ENCODE results near the gene VSTM4.

The VSTM4 gene

DNA sequence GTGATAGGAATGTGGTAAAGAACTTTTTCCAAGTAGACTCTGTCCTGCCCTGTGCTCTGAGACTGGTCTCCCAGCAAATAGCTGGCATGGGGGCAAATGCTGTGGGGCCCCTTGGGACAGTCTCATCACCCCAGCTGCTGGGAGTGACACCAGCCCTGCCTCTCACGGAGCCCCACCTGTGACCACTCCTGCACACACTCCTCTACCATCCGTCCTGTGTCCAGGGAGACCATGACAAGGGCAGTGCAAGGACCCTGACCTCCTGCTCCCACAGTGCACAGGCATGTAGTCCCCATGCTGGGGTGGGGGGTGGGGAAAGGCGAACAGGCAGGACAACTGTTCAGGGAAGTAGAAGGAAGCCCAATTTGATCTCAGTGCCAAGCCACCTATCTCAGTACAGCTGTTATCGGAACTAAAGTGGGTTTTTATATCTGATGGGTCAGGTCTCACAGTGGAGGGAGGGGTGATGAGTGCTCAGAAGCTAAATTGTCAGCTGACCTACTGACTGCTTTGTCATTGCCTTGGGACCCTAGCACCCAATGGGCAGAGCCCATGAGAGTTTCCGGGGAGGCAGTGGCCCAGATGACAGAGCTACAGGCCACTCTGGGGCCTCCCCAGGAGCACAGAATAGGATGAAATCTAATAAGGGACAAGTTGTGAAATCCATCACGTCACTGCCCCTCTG lies 24.5 kb downstream of the VSTM4 start:
- no peak for DNase-seq

DNA sequence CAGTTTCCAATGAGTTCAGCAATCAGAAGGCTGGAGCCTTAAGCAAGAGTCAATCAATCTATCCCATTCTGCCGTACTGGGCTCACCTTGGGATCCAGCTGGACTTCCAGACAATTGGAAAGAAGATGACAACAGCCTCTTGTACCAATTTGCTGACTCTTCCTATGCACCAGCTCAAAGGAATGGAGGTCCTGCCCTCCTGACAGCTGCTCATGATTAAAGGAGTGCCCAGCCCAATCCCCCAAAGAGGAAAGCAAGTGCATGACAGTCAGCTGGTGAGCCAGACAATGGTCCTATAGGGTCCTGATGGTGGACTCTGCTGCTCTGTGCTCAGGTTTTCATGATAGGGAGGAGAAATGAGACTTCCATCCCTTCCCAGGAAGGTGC lies 25.1 kb downstream of the VSTM4 start:
- DNase-seq = no peak

DNA sequence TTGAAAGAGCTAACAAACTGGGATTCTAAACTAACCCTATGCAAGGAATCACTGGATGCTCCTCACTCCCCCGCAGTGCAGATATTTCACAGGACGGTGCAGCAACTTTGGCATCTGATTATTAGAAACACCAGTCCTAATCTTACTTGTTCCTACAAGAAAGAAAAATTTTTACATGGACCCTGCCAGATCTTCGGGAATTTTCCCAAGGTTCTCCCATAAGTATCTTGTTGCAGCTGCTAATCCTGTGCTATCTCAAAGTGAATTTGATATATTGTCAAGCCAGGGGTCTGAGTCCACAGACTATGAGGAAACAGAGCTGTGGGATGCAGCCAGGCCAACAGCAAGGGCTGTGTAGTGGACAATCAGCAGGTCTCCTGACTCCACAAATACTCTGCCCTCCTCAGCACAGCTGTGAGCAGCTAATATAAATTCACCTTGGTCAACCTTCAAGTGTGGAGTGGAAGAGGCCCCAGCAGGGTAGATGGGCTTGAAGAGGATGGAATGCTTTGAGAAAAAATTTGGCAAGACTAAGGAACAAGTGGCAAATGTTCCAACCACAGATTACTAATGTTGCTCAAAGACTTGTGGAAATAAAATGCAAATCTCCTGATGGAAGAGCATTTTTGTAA lies 25.6 kb downstream of the VSTM4 start:
- DNase-seq = no peak

DNA sequence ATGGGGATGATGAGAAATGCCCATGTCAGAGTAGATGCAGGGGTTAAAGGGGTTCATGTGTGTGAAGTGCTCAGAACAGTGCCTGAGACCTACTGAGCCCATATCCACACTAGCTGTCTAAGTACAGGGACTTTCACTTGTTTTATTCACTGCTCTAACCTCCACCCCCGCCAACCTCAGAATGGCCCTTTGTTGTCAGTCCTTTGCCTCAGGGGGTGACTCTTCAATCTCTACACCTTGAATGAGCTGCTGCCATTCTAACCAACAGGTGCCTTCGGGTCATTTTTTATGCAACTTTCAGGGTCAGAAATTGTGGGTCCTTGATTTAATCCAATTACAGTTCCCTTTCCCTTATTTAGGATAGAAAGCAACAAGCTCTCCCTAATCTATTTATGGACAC lies 26.2 kb downstream of the VSTM4 start:
- no peak for DNase-seq

DNA sequence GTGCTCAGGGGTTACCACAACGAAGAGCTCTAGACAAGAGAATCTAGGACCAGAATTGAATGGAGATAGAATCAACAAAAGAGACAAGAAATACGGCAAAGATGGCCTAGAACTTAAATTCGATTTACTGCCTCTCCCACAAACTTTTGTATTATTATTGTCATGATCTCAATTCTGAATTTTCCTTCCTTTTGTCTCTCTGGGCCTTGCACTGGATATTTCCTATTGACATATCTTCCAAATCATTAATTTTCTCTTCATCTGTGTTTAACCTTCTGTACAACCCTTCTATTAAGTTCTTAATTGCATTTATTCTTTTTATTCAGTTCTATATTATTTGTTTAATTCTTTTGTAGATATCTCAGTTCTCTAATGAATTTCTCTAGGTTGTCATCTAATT lies 28.4 kb downstream of the VSTM4 start:
- DNase-seq = no peak

DNA sequence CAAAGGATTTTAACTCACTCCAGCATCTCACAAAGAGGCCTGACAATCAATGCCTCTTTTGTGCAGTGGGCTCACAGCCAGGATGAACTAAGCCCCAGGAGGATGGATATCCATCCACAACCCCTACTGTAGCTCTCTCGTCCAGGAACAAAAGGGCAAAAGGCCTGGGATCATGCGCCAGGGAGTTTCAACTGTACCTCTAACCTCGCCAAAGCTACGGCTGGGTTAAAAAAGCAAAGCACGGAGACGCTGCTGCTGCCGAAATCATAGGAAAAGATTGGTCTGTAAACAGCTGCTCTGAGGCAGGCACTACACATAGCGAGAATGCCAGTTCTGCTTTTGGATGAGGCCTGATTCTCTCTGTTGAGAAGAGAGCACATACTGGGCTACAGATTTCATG lies 32.1 kb downstream of the VSTM4 start:
- DNase-seq = no peak

DNA sequence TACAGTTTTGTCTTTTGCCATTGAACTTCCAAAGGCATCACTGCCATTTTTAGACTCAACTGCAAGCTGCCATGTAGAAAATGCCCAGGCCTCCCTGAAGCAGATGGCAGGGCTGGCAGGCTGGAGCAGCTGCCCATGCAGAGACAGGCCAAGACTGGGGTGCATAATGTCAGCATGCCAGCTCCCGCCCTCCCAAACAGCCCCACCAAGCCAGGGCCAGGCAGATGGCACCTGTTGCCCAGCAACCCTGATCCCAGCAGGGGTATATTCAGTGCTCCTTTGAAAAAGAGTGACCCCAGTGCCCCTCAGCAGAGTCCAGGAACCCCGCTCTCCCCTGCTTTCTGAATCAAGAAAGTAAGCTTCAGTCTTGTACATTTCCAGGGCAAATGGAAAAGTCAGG lies 32.6 kb downstream of the VSTM4 start:
- no peak for DNase-seq

DNA sequence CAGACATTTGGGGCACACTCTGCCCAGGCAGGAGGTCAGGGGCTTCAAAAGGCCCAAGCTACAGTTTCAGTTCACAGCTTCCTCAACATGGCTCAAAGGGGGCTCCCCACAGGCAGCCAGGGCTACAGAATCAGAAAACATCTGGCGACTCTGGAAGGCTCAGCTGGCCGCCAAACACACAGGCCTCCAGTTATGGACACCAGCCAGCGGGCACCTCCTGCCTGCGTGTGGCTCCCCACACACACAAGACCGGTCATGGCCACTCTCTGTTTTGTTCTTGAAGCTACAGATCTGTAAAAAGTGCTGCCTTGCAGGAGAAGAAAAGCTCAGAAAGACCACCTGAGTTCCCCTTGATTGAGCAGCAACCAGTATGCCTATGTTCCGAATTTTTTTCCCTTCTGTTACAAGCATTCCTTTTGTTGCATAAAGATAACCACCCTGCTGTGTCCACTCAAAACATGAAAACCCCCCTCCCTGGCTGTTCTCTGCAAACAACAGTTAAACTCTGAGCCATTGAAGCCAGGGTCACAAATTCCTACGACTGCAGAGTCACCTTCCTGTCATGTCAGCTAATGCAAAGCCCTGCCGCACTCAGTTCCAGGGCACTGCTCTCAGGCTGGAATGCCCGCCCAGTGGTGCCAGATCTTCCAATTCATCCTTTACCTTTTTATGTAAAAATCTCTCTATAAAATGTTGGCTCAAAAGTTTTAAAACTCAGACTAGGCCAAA lies 33.6 kb downstream of the VSTM4 start:
- no peak for DNase-seq

DNA sequence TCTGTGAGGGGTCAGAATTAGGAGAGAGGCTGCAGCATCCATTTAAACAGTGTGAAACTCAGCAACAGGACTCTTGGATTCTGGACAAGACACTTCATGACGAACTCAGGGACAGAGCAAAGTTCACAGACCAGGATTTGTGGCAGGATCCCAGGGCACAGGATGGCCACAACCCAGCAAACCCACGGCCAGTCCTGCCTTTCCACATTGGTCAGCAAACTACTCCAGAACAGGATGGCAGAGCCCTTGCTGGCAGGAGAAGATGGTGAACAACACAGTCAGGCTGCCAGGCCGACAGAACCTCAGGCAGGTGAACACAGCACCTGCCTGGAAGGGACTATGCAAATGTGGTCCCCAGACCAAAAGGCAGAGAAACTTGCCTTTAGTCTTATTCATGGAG lies 34.4 kb downstream of the VSTM4 start:
- no peak for DNase-seq

DNA sequence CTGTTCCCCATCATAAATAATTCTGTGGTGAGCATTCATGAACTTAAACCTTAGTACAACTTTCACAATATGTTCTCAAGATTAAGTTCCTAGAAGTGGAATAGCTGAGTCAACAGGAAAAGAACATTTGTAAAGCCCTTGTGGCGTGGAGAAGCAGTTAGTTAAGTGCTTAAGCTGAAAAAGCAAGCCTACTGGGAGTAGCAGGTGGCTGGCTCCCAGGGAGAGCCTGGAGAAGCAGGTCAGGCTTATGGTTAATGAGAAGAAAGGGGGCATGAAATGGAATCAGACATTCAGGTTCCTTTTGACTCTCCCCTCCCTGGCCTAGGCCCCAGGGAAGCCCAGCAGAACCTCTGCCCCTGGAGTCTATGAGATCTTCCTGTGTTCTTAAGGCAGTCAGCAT lies 35.3 kb downstream of the VSTM4 start:
- DNase-seq = no peak

DNA sequence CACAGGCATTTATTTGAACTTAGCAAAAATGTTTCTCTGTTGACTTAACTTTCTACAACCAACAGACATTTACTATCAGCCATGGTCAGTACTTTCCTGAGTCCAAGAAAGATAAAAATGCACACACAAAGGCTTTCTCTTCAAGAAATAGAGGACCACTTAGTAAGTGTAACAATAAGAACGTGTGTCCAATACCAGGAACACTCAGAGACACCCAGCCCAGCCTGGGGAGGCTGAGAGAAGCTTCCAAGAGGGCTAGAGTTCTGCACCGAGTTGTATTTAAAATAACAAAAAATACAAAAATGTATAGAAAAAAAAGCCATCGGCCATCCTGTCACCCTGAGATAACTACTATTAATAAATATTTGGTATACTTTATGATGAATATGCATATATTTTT lies 35.8 kb downstream of the VSTM4 start:
- DNase-seq = no peak

DNA sequence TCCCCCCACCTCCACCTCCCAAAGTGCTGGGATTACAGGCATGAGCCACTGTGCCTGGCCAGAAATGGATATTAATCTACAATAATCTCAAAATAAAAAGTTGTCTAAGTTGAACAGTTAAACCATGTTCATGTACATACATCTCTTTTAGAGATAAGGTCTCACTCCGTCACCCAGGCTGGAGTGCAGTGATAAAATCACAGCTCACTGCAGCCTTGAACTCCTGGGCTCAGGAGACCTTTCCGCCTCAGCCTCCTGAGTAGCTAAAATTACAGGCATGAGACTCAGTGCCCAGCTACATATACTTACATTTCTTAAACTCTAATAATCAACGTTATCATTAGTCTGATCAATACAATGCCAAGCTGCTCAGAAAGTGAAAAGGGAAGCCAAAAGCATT lies 36.2 kb downstream of the VSTM4 start:
- DNase-seq = no peak

DNA sequence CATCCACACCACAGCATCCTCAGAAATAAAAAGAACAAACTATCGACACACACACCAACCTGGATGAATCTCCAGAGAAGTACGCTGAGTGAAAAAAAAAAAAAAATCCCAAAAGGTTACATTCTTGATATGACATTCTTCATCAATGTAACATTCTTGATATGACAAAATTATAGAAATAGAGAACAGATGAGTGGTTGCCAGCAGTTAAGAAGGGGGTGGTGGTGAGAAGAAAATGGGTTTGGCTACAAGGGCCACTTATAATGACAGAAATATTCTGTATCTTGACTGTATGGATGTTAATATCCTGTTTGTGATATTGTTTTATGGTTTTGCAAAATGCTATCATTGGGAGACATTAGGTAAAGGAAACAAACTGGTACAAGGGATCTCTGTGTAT lies 36.9 kb downstream of the VSTM4 start:
- DNase-seq = no peak

DNA sequence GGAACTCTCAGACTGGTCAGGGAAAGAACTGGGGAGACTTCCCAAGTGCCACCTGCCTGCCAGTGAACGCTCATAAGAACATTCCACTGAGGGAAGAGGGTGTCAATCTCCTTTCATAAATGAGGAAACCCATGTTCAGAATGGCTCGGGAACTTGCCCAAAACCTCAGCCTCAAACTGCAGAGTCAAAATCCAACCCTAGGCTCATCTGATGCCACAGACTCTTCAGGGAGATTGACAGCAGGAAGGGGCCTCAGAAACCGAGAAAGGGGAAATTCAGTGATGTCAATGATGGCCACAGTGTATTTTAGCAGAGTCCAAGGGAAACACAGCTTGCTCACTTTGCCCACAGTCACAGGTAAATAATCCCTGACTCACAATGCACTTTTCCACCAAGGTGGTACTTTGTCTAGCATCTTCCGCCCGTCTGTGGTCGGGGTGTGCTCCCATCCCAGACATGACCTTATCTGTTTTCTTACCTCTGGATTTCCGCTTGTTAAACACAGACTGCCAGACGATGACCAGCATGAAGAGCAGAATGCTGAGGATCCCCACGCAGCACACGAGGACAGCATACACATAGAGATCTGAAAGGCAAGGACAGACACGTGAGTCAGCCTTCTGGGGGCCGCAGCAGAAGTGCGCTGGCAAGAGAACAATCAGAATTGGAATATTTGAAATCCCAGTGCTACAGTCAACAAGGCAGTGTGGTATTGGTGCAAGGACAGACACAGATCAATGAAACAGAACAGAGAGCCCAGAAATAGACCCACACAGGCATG lies 38.4 kb downstream of the VSTM4 start:
- DNase-seq = no peak

DNA sequence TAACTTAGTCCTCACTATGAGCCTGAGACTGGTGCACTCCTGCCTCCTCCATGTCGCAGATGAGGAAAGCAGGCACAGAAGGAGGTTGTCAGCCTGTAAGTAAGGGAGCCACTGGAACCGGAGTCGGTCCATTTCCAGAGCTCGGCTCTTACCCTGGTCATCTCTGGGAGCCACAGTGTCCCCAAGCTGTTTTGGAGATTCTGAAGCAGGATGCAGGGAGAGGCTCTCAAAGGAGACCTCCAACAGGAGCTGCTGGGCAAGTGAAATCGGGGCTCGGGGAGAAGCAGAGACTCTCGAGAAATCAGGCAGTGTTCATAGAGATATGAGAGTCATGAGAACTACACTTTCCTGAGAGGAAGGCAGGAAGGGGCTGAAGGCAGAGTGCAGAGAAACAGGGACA lies 39.0 kb downstream of the VSTM4 start:
- DNase-seq = no peak

DNA sequence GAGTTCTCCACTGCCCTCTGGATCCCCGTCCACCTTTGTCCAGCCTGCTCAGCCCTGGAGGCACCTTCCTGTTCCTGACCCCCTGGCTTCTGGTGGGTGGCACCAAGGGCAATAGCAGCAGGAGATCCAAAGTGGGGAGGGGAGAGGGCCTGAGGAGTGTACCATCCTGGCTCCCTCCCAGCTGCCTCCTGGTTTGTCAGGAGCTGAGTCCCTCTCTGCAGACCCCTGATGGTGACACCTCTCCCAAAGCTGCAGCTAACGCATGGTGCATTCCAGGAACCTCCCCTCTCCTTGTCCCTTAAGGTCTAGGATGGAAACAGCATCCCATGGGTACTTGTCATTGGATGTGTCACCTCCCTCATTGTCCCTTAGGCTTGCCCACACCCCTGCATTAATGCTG lies 39.6 kb downstream of the VSTM4 start:
- DNase-seq = no peak

DNA sequence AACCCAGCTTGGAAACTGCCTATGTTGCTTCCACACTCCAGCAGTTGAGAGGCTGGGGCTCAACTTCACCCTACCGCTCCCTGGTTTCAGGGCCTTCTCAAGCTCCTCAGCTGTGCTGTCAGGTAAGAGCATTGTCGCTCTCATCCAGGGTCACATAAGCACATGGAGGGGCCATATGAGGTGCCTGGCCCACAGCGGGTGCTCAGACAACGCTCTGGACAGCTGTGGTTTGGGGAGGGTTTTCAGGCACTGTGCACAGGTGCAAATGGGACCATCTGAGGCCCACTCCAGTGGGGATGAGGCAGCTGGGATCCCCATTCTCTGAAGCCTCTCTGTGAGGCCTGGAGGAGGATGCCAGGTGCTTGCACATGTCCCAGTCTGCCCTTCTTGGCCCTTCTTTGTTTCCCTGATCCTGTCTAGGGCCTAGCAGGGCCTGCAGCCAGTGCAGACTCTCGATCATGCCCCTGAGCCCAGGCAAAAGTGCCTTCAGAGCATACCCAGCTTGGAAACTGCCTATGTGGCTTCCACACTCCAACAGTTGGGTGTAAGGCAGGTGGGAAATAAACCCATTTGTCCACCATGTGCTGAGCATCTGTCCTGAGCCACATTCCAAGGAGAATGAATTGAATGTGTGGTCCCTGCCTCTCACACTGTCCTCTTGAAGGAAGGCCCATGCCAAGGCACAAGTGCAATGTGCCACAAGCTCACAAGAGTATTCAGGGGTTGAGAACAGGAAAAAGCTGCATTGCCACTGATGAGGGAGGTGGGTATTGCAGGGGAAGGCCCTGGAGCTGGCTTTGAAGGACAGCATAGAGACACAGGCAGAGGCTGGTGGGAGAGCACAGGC lies 40.3 kb downstream of the VSTM4 start:
- no peak for DNase-seq

DNA sequence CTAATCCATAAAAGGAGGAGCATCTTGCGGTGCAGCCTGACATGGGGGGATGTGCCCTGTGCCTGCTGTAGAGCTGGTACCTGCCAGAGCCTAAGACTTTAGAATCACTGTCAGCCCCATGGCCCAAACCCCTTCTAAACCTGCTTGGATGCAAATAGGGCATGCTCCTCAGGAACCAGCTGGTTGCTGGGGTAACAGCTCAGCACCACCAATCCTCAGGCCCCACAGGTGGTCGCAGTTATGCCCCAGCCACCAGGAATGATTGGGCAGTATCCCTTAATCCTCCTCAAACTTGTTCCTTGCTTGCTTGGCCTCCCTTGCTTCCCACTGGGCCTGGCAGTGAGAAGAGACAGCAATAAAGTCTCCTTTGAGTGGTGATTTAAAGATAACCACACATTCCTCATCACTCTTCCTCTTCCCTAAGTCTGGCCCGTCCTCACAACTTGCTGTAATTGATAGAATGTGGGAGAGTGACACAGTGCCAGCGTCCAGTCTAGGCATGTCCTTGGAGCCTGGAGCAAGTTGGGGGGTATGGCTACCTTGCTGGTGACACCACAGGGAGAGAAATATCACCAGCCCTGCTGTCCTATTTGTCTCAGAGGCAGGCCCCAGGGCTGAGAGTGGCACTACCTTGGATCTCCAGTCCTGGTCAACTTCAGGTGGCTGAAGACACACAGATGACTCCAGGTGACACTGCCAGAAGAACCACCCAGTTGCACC lies 43.0 kb downstream of the VSTM4 start:
- no peak for DNase-seq

DNA sequence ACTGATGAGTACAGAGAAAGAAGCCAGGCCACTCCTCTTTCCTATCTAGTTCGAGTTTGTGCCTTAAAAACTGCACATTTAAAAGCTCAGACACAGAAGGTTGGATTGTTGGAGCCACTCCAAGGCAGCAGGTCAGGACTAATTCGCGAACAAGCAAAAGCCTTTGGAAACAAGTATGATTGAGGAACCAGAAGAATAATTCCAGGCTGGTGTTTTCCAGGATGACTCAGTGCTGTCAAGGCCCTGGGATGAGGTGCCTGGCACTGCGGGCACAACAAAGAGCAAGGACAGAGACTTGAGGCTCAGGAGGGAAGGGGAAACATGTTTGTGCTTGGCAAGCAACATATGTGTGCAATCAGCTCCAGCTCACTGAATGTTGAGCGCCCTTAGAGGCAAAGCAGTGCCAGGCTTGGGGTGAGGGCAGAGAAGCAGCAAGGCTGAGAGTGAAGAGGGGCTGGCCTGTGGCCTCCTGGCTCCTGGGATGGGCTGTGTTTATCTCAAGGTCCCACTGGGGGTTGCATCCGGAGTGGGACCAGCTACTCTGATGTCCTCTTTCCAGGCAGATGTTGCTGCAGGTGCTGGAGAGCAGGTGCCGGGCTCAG lies 44.1 kb downstream of the VSTM4 start:
- no peak for DNase-seq

DNA sequence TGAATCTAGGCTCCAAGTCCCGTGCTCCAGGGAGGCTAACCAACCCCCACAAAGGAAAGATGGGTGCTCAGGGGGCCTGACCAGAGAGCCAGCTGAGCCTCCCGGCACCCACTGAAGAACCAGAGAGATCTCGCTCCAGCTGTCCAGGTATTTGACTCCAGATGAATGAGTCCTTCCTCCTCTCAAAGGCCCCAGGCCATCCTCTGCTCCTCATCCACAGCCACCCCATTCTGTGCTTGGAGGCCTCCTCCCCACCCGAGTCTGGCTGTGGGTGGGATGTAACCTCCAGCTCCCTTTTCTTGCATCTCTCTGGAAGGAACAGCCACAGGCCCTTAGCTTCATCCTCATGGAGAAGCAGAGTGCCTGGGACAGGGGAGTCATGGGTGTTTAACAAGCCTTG lies 44.6 kb downstream of the VSTM4 start:
- no peak for DNase-seq

DNA sequence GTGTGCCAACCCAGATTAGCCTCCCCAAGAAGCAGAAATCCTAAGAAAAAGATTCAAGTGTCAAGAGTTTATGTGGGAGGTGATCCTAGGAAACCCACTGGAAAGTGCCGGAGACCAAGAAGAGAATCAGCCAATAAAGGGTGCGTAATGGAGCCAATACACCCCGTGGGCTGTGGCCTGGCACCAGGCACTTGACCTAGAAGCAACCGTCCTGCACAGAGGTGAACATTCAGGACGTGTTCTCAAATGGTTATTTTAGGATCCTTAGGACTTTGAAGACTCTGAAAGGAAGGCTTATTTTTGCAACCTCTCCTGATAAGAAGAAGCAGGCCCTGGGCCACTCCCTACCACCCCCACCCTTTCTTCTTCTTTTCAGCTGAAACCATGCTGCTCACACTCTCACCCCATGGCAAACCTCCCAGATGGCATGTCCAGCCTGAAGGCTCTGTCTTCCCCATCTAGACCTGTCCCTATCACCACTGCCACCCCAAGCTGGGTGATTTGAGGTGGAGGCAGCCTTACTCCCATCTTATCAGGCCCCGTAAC lies 46.6 kb downstream of the VSTM4 start:
- DNase-seq = no peak
